Osteocyte (in vitro differentiated cells): ENCODE measurements around the gene SP110. TPM values are rescaled to one million over a fixed set of nuclear protein-coding genes. Genes with fewer than 3 reads are reported as not detected.

ENCODE experiments used
- DNase-seq: peaks from one replicate; pipeline ENCODE4 v3.0.0; 2021; ENCODE audit warnings: mixed read lengths; ENCODE audit not compliant: unreplicated experiment; ENCODE audit errors: extremely low spot score
- H3K27ac Mint-ChIP-seq: one replicate; pipeline ENCODE4 v1.8.0; 2021; ENCODE audit warnings: mild to moderate bottlenecking, mixed read lengths; ENCODE audit not compliant: unreplicated experiment
- H3K27me3 Mint-ChIP-seq: one replicate; pipeline ENCODE4 v1.8.0; 2021; ENCODE audit warnings: mixed read lengths; ENCODE audit not compliant: unreplicated experiment
- H3K36me3 Mint-ChIP-seq: one replicate; pipeline ENCODE4 v1.8.0; 2021; ENCODE audit warnings: mixed read lengths; ENCODE audit not compliant: unreplicated experiment
- H3K4me1 Mint-ChIP-seq: one replicate; pipeline ENCODE4 v1.8.0; 2021; ENCODE audit warnings: mixed read lengths; ENCODE audit not compliant: unreplicated experiment
- H3K4me3 Mint-ChIP-seq: one replicate; pipeline ENCODE4 v1.8.0; 2021; ENCODE audit warnings: mild to moderate bottlenecking, moderate library complexity, mixed read lengths; ENCODE audit not compliant: unreplicated experiment
- H3K9me3 Mint-ChIP-seq: one replicate; pipeline ENCODE4 v1.8.0; 2021; ENCODE audit warnings: mixed read lengths; ENCODE audit not compliant: unreplicated experiment
- total RNA-seq: library from RNA; stranded (reverse); gene quantifications from 2 replicates; pipeline ENCODE4 v1.2.1, GENCODE V29; 2021
- TF ChIP-seq, protein P1 (sequence below): fragments of 200-600 bp; sonication (generic); IDR thresholded peaks from 2 replicates; pipeline ENCODE4 v1.5.0; 2021; ENCODE audit warnings: antibody characterized with exemption, mild to moderate bottlenecking, moderate library complexity

Gene SP110
- total RNA-seq, 1 donor from 2014 or later: 23.6 TPM

GRCh38 chr2:230246206-230246605 lies 26.4 kb upstream of the SP110 start:
- TF ChIP-seq, protein P1, sequence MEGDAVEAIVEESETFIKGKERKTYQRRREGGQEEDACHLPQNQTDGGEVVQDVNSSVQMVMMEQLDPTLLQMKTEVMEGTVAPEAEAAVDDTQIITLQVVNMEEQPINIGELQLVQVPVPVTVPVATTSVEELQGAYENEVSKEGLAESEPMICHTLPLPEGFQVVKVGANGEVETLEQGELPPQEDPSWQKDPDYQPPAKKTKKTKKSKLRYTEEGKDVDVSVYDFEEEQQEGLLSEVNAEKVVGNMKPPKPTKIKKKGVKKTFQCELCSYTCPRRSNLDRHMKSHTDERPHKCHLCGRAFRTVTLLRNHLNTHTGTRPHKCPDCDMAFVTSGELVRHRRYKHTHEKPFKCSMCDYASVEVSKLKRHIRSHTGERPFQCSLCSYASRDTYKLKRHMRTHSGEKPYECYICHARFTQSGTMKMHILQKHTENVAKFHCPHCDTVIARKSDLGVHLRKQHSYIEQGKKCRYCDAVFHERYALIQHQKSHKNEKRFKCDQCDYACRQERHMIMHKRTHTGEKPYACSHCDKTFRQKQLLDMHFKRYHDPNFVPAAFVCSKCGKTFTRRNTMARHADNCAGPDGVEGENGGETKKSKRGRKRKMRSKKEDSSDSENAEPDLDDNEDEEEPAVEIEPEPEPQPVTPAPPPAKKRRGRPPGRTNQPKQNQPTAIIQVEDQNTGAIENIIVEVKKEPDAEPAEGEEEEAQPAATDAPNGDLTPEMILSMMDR: no peak
- Mint-ChIP-seq H3K27ac (no peak overlapping the region), H3K4me1 (no peaks in the 10 kb centered on the region), H3K27me3 (peaks cover 25% of the 10 kb centered on the region), H3K9me3 (no peaks in the 10 kb centered on the region), H3K4me3 (no peak overlapping the region), H3K36me3 (no peaks in the 10 kb centered on the region)
- no peak for DNase-seq

DNA sequence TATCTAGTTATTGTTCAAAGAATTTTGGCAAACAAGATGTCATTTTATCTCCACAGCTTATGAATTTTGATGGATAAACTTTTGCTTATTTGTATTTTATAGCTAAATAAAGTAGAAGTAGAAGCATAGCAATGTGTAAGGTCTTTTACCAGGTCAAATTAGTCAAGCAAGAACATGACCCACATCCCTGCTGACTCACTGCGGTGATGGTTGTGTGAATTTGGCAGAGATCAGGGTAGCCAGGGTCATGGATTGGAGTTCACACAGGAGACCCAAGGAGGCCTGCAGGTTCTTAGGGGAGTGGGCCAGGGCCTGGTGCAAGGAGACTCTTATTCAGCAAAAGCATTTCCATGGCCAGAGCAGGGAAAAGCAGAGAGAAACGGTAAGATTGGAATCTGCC lies 24.4 kb upstream of the SP110 start:
- H3K4me1 Mint-ChIP-seq: no peaks in the 10 kb centered on the region
- H3K4me3 Mint-ChIP-seq: no peak overlapping the region
- TF ChIP-seq, protein P1: no peak
- DNase-seq: no peak
- H3K36me3 Mint-ChIP-seq: no peaks in the 10 kb centered on the region
- peaks cover 8% of the 10 kb centered on the region for H3K9me3 Mint-ChIP-seq
- H3K27ac Mint-ChIP-seq: no peak overlapping the region
- peaks cover 25% of the 10 kb centered on the region for H3K27me3 Mint-ChIP-seq

- Mint-ChIP-seq H3K4me3 (no peak overlapping the region), H3K9me3 (peaks cover 10% of the 10 kb centered on the region), H3K27ac (no peak overlapping the region), H3K27me3 (peaks cover 2% of the 10 kb centered on the region), H3K4me1 (peaks cover 9% of the 10 kb centered on the region), H3K36me3 (peaks cover 7% of the 10 kb centered on the region)
- no peak for DNase-seq
- TF ChIP-seq, protein P1: no peak
Measured at GRCh38 chr2:230234845-230235244, 15.1 kb upstream of the SP110 start.

DNA sequence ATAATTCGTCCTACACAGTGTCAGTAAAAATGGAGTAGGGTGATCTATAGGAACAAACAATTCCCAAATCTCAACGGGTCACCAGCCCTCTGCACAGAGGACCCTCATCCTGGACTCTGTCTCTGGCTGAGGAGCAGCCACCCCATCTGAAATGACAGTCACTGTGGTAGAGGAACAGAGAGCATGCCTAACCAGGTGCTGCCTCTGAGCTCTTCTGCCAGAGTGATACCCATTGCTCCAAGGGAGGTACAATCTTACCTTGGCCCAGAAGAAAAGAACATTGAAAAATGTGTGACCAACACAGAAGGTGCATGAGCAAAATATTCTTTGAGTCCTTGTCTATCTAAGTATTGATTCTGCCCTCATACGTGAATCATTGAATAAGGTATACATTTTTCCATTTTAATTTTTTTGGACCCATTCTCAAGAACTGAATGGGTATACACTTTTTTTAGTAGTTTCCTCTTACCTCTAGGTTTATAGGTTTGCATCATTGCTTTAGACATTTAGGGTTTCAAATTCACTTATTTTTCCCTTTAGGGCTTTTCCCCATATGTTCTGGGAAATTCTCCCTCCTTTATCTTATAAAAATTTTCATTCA lies 14.4 kb upstream of the SP110 start:
- H3K4me1 Mint-ChIP-seq: peaks cover 9% of the 10 kb centered on the region
- peaks cover 10% of the 10 kb centered on the region for H3K9me3 Mint-ChIP-seq
- no peak for DNase-seq
- H3K27me3 Mint-ChIP-seq: no peaks in the 10 kb centered on the region
- H3K27ac Mint-ChIP-seq: no peak overlapping the region
- TF ChIP-seq, protein P1: no peak
- peaks cover 7% of the 10 kb centered on the region for H3K36me3 Mint-ChIP-seq
- H3K4me3 Mint-ChIP-seq: no peak overlapping the region

- Mint-ChIP-seq H3K27me3 (no peaks in the 10 kb centered on the region), H3K4me3 (no peak overlapping the region), H3K4me1 (peaks cover 9% of the 10 kb centered on the region), H3K27ac (no peak overlapping the region), H3K36me3 (peaks cover 7% of the 10 kb centered on the region), H3K9me3 (peaks cover 14% of the 10 kb centered on the region)
- no peak for DNase-seq
- TF ChIP-seq, protein P1: no peak
Measured at GRCh38 chr2:230231251-230231650, 11.5 kb upstream of the SP110 start.
